NT2/D1 (cell line): ENCODE results near the gene TEX29.

Source experiments
- DNase-seq: peaks from one replicate; pipeline ENCODE4 v3.0.0-alpha.2; 2011; ENCODE audit warnings: low read depth, low spot score
- H3K27me3 ChIP-seq: 2 replicates; pipeline ENCODE4 v1.6.0; 2011; ENCODE audit warnings: mild to moderate bottlenecking; ENCODE audit not compliant: insufficient read length, insufficient read depth
- H3K36me3 ChIP-seq: 2 replicates; pipeline ENCODE4 v1.6.1; 2011; ENCODE audit warnings: mild to moderate bottlenecking, low read length, mixed read lengths; ENCODE audit not compliant: insufficient read depth, insufficient read length
- H3K4me1 ChIP-seq: 2 replicates; pipeline ENCODE4 v1.5.1; 2011; ENCODE audit not compliant: insufficient read depth, insufficient read length
- H3K4me3 ChIP-seq: 2 replicates; pipeline ENCODE4 v1.5.1; 2011; ENCODE audit warnings: low read depth; ENCODE audit not compliant: insufficient read length
- H3K9ac ChIP-seq: 2 replicates; pipeline ENCODE4 v1.6.0; 2011; ENCODE audit warnings: low read depth; ENCODE audit not compliant: insufficient read length
- H3K9me3 ChIP-seq: 2 replicates; pipeline ENCODE4 v1.5.1; 2011; ENCODE audit warnings: mild to moderate bottlenecking, low read length; ENCODE audit not compliant: insufficient read depth
- SUZ12 ChIP-seq: IDR thresholded peaks from 2 replicates; pipeline ENCODE4 v1.6.1; 2011; ENCODE audit not compliant: insufficient read length, insufficient read depth; ENCODE audit errors: extremely low read depth
- YY1 ChIP-seq: IDR thresholded peaks from 2 replicates; pipeline ENCODE4 v1.6.1; 2011; ENCODE audit not compliant: insufficient read length, insufficient read depth
- ZNF274 ChIP-seq: IDR thresholded peaks from 2 replicates; pipeline ENCODE4 v1.6.1; 2011; ENCODE audit warnings: mild to moderate bottlenecking, low read depth, low read length

Gene TEX29

GRCh38 chr13:111344471-111345191, 24.2 kb downstream of the TEX29 start:
- Histone ChIP-seq H3K27me3 (no peaks in the 10 kb centered on the region), H3K4me3 (no peak overlapping the region), H3K9ac (peak overlapping the region; percentile 36), H3K9me3 (no peaks in the 10 kb centered on the region; the same call in 1 of the 2 replicates), H3K36me3 (no peaks in the 10 kb centered on the region), H3K4me1 (peaks cover 3% of the 10 kb centered on the region)
- peak; percentile 77 for DNase-seq
- no peak for TF ChIP-seq ZNF274
- TF ChIP-seq SUZ12 = no peak
- TF ChIP-seq YY1 = no peak

- H3K4me3 ChIP-seq = no peak overlapping the region
- no peak overlapping the region for H3K9ac ChIP-seq
- no peaks in the 10 kb centered on the region for H3K36me3 ChIP-seq
- H3K4me1 ChIP-seq = peaks cover 3% of the 10 kb centered on the region
- no peaks in the 10 kb centered on the region for H3K27me3 ChIP-seq
- no peaks in the 10 kb centered on the region; the same call in 1 of the 2 replicates for H3K9me3 ChIP-seq
- TF ChIP-seq SUZ12 (no peak), YY1 (no peak), ZNF274 (no peak)
- no peak for DNase-seq
These were observed 25.2 kb downstream of the TEX29 start for GRCh38 chr13:111345682-111346081.

GRCh38 chr13:111346101-111346680, 25.7 kb downstream of the TEX29 start:
- Histone ChIP-seq H3K9ac (no peak overlapping the region), H3K36me3 (no peaks in the 10 kb centered on the region), H3K4me1 (peaks cover 3% of the 10 kb centered on the region), H3K27me3 (no peaks in the 10 kb centered on the region), H3K9me3 (no peaks in the 10 kb centered on the region; the same call in 1 of the 2 replicates), H3K4me3 (no peak overlapping the region)
- no peak for DNase-seq
- TF ChIP-seq SUZ12 (no peak), YY1 (no peak), ZNF274 (no peak)

GRCh38 chr13:111347438-111347837, 27.0 kb downstream of the TEX29 start:
- H3K9ac ChIP-seq = no peak overlapping the region
- H3K4me1 ChIP-seq = peaks cover 3% of the 10 kb centered on the region
- H3K36me3 ChIP-seq = no peaks in the 10 kb centered on the region
- H3K4me3 ChIP-seq = no peak overlapping the region
- no peaks in the 10 kb centered on the region for H3K27me3 ChIP-seq
- DNase-seq = no peak
- TF ChIP-seq SUZ12 (no peak), ZNF274 (no peak), YY1 (no peak)
- H3K9me3 ChIP-seq = no peaks in the 10 kb centered on the region; the same call in 1 of the 2 replicates

GRCh38 chr13:111353508-111353907, 33.1 kb downstream of the TEX29 start:
- Histone ChIP-seq H3K9me3 (no peaks in the 10 kb centered on the region), H3K27me3 (no peaks in the 10 kb centered on the region), H3K9ac (no peak overlapping the region), H3K36me3 (no peaks in the 10 kb centered on the region), H3K4me3 (no peak overlapping the region), H3K4me1 (no peaks in the 10 kb centered on the region)
- TF ChIP-seq YY1 (no peak), SUZ12 (no peak), ZNF274 (no peak)
- no peak for DNase-seq

GRCh38 chr13:111354789-111355188, 34.3 kb downstream of the TEX29 start:
- TF ChIP-seq SUZ12 = no peak
- no peak for TF ChIP-seq ZNF274
- TF ChIP-seq YY1 = no peak
- no peaks in the 10 kb centered on the region for H3K9me3 ChIP-seq
- H3K4me1 ChIP-seq = peaks cover 2% of the 10 kb centered on the region
- H3K4me3 ChIP-seq = no peak overlapping the region
- no peaks in the 10 kb centered on the region for H3K27me3 ChIP-seq
- DNase-seq = no peak
- H3K36me3 ChIP-seq = no peaks in the 10 kb centered on the region
- H3K9ac ChIP-seq = no peak overlapping the region

GRCh38 chr13:111356795-111357194, 36.4 kb downstream of the TEX29 start:
- peaks cover 3% of the 10 kb centered on the region for H3K4me1 ChIP-seq
- TF ChIP-seq ZNF274 (no peak), SUZ12 (no peak), YY1 (no peak)
- no peaks in the 10 kb centered on the region for H3K9me3 ChIP-seq
- no peaks in the 10 kb centered on the region for H3K36me3 ChIP-seq
- H3K4me3 ChIP-seq = no peak overlapping the region
- no peak overlapping the region for H3K9ac ChIP-seq
- no peak for DNase-seq
- H3K27me3 ChIP-seq = no peaks in the 10 kb centered on the region
